GM19455 (cell line): ENCODE measurements around the gene TBC1D30.
A peak's percentile ranks its signal among the peaks of the same experiment; 100 is the strongest.
"Not testable (repeated sequence)": the region's sequence is repeated elsewhere in the genome, so short reads cannot be mapped to it uniquely, and the experiment has no call there.

ENCODE experiments used
- ATAC-seq: cut with Tn5 transposase; IDR thresholded peaks from one replicate; pipeline ENCODE4 v1.9.1; 2021; ENCODE audit not compliant: unreplicated experiment

Gene TBC1D30

DNA sequence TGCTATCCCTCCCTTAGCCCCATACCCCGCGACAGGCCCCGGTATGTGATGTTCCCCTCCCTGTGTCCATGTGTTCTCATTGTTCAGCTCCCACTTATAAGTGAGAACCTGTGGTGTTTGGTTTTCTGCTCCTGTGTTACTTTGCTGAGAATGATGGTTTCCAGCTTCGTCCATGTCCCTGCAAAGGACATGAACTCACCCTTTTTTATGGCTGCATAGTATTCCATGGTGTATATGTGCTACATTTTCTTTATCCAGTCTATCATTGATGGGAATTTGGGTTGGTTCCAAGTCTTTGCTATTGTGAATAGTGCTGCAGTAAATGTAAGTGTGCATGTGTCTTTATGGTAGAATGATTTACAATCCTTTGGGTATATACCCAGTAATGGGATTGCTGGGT, 24.0 kb downstream of the TBC1D30 start:
- ATAC-seq: not testable (repeated sequence)

DNA sequence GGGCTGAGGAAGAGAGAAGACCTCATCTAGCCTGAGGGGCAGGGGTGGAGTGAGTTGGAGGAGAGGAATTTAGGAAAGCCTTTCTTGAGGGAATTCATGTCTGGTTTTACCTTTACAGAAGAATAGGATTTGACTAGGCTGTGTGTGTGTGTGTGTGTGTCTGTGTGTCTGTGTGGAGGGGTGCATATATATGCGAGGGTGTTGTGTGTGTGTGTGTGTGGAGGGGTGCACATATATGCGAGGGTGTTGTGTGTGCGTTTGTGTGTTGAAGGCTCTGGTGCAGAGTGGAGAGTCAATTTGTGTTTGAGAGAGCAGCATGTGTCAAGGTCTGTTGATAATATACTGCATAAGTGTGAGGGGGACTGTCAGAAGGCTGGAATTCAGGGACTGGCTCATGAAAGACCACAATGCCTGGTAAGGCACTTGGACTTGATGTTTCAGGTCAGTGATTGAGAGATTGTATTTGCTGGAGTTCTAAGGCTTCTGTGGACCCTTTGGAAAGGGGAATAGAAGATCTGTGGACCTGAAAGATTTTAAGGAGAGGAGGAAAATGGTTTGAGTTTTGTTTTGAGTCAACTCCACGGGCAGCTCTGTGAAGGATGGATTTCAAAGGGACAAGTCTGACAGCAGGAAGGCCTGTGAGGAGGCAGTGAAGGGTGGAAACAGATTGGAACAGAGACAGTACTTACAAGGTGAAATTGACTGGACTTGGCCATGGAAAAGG, 34.6 kb downstream of the TBC1D30 start:
- ATAC-seq: no peak

DNA sequence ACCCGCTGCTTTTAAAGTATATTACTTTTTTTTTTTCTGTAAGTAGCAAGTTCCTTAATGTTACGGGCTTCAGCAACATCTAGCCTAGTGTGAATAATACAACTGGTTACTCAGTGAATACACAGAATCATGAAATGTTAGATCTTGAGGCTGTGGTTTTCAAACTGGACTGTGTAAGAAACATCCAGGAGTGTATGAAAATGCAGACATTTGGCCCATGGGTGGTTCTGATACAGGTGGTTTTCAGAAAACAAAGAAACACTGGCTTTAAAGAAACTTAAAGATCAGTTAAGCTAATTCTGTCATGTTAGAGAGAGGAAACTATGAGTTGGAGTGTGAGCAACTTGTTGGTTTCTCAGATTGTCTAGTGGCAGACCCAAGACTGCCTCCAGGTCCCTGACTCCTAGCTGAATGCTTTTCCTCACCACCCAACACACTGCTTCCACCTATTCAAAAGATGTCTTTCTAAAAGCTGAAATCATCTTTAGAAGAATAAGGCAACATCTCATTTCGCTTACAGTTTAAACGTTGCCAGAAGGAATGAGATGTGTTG, 36.1 kb downstream of the TBC1D30 start:
- ATAC-seq: no peak

- ATAC-seq: no peak
Measured at GRCh38 chr12:64864319-64864718, 39.9 kb downstream of the TBC1D30 start.

DNA sequence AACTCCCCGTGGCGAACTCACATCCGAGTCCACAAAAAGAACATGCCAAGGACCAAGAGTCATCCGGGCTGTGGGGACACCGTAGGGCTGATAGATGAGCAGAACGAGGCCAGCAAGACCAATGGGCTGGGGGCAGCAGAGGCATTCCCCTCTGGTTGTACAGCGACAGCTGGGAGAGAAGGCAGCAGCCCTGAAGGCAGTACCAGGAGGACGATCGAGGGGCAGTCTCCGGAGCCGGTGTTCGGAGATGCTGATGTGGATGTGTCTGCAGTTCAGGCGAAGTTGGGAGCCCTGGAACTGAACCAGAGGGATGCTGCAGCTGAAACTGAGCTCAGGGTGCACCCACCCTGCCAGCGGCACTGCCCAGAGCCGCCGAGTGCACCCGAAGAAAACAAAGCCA, 50.7 kb downstream of the TBC1D30 start:
- ATAC-seq: no peak

GRCh38 chr12:64876388-64877071, 52.1 kb downstream of the TBC1D30 start:
- no peak for ATAC-seq

GRCh38 chr12:64877363-64878004, 53.0 kb downstream of the TBC1D30 start:
- peak; percentile 71 for ATAC-seq

DNA sequence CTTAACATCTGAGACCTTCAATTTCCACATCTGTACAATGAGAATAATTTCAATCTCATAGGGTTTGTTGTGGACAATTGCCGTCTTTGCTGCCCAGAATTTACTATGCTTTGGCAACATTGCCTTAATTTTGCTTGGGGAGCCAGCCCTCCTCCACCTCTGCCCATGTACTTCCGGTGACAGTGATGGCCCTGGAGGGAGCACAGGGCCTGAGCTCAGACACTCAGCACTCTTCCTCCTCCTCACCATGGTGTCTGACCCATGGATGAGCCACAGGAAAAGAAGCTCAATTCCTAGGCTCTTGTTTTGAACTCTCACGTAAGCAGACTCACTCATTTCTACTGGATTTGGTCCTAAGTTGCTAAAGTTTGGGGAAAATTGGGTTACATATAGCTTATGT, 58.2 kb downstream of the TBC1D30 start:
- no peak for ATAC-seq

DNA sequence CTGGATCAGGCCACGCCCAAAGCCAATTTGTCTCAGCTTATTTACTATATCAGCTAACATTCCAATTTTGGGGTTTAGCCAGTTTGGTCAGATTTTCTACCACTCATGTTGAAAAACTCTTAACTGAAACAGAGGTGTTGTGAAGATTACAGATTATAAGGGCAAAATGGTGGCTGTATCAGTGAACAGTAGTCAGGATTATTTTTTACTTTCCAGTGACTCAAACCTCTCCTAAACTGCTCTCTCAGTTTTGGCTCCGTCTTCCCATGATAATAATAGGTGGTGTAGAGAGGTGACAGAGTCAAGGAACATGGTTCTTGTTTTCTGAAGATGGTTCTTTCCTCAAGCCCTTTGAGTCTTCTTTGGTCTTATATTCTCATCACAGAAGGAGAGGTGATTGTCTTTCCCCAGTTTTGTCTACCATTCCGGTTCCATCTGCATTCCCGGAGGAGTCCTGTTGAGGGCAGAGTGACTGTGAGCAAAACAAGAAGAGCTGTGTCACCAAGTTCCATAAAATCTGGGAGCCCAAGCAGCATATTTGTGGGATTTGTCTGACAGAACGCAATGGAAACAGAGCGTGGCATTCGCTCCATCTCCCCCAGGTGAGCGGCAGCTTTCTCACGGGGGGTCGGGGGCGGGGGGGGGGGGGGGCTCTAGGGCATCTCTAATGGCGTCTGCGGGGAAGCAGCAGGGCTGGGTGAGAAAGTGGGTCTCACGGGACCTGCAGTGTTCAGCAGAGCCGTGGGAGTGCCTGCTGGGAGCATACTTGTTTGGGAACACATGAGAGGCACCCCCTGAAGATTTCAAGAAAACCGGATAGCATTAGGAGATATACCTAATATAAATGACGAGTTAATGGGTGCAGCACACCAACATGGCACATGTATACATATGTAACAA, 59.1 kb downstream of the TBC1D30 start:
- ATAC-seq: peak; percentile 48

DNA sequence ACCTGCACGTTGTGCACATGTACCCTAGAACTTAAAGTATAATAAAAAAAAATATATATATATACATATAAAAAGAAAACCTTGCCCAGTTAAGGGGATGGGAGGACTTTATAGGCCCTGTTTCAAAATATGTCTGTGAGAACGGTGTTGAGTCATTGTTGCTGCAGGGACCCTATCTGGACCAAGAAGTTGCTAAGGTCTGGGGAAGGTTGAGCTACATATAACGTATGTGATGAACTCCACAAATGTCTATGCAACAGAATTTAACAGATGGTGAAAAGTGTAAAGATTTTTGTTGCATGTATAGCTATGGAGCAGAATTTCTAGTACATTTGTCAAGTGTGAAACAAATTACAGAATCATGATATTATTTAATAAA, 59.7 kb downstream of the TBC1D30 start:
- ATAC-seq: no peak

DNA sequence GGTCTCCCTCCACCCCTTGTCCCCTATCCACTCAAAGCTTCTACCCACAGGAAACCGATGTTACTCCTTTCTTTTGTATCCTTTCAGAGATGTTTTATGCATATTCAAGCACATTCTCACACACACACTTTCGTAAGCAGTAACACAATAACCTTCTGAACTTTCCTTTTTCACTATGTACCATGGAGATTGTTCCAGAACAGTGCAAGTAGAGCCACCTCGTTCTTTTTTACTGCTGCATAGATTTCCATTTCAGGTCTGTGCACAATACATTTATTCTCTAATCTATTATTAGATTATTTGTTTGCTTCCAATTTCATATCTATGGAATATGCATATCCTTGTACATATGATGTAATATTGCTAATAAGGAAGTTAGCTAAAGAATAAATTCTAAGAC, 60.3 kb downstream of the TBC1D30 start:
- ATAC-seq: no peak

DNA sequence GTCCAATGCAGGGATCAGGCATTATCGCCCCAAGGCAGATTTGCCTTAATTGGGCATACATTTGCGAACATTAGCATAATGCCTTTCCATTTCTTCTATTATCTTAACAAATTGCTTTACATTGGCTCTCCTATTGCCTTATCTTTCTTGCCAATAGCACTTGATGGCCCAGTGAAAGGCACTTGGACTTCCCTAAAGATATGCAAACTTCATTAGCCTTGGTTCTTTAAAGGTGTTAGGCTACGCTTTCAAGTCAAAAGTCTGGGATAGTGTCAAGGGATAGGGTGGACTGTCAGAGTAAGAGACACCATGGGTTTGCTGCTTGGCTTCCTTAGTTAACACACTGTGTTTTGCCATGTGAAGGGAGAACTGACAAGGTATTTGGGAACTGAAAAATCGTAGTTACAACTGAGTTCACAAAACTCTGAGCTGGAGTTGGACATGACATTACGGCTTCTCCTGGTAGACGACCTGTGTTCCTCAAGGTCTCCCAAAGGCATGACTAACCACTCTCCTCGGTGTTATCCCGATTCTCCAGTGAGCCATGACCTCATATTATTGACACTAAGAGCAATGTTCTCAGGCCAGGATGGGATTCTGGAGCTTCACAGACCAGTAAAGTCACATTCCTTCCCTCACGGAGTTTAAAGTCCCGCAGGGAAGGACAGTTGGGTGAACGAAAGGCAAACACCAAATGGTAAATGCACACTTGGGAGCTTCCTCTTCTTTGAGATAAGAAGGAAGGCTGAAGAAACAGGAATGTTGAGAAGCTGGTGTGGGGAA, 65.2 kb downstream of the TBC1D30 start:
- no peak for ATAC-seq

GRCh38 chr12:64890873-64891468, 66.5 kb downstream of the TBC1D30 start:
- ATAC-seq: peak; percentile 66

DNA sequence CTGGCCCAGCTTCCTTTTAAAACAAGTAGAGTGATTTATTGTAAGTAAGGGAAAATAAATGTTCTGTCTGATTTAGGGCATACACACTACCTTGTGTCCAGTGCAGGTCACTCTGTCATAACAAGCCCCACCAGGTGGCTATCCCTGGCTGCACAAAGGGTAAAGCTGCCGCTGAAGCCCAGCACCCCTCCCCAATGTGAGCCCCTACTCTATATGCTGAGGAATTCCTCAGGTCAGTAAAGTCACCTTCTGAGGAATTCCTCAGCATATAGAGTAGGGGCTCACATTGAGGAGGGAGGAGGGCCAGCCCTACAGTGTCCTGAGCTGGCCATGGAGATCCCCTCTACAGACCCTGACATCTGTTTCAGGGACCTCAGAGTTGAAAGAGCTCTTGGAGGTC, 67.2 kb downstream of the TBC1D30 start:
- ATAC-seq: no peak

GRCh38 chr12:64892561-64892960, 68.1 kb downstream of the TBC1D30 start:
- no peak for ATAC-seq

- ATAC-seq: no peak
Measured at GRCh38 chr12:64893961-64894360, 69.5 kb downstream of the TBC1D30 start.

DNA sequence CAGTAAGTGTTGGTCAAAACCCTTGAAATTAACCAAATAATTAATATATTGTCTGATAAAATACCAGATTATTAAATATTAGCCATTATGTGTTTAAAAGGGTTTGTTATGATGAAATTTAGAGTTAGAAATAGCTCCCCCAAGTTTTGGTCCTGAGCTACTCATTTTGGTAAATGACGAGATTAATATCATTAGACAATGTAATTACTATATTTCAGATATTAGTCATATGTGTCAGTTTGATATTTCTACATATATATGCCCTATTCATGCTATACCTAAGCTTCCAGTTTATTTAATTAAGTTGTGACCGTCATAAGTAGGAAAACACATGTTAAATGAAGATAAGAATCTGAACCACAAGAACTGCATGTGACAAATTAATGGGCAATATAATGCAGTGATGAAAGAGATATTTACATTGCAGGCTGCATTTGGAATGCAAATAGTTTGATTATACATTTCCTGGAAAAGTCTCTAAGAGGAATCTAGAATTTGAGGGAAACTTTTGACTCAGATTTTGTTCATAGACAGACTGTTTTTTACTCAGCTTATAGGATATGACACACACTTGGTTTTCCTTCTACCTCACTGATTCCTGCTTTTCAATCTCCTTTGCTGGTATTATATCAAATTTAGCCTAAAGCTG, 70.5 kb downstream of the TBC1D30 start:
- ATAC-seq: no peak

GRCh38 chr12:64895526-64895925, 71.1 kb downstream of the TBC1D30 start:
- ATAC-seq: no peak

- ATAC-seq: no peak
Measured at GRCh38 chr12:64900540-64900939, 76.1 kb downstream of the TBC1D30 start.
